GM12872 (cell line): ENCODE results near the gene SPIN1.

ENCODE experiments used
- CTCF ChIP-seq: IDR thresholded peaks from 3 replicates; pipeline ENCODE4 v1.5.1; 2011; ENCODE audit warnings: low read depth, mild to moderate bottlenecking, low read length, moderate library complexity; ENCODE audit not compliant: insufficient read depth

The SPIN1 gene

GRCh38 chr9:88426651-88427050 lies 38.4 kb downstream of the SPIN1 start:
- no peak for TF ChIP-seq CTCF

GRCh38 chr9:88429595-88430430 lies 41.6 kb downstream of the SPIN1 start:
- TF ChIP-seq CTCF, result no peak

- no peak for TF ChIP-seq CTCF
These were observed 45.5 kb downstream of the SPIN1 start for GRCh38 chr9:88433583-88434255.

- no peak for TF ChIP-seq CTCF
These were observed 47.1 kb downstream of the SPIN1 start for GRCh38 chr9:88435336-88435735.

GRCh38 chr9:88436379-88436778 lies 48.1 kb downstream of the SPIN1 start:
- TF ChIP-seq CTCF, result no peak

- TF ChIP-seq CTCF, result no peak
These were observed 49.2 kb downstream of the SPIN1 start for GRCh38 chr9:88437210-88438146.

GRCh38 chr9:88438811-88439210 lies 50.6 kb downstream of the SPIN1 start:
- TF ChIP-seq CTCF, result no peak
